Skeletal muscle cell (primary cell): ENCODE results near the gene PLD1.
"Not testable (repeated sequence)": the region's sequence is repeated elsewhere in the genome, so short reads cannot be mapped to it uniquely, and the experiment has no call there.

Experiments used
- DNase-seq: peaks from one replicate; pipeline ENCODE4 v3.0.0-alpha.2; 2010; ENCODE audit warnings: low read depth
- H3K4me3 ChIP-seq: 2 replicates; pipeline ENCODE4 v1.5.1; 2011; ENCODE audit warnings: low read depth, mild to moderate bottlenecking, control low read depth, low read length, moderate library complexity

The PLD1 gene

GRCh38 chr3:171822431-171823106, 12.3 kb upstream of the PLD1 start:
- DNase-seq = no peak
- H3K4me3 ChIP-seq = no peak overlapping the region

GRCh38 chr3:171821778-171822358, 11.6 kb upstream of the PLD1 start:
- no peak for DNase-seq
- H3K4me3 ChIP-seq = no peak overlapping the region

DNA sequence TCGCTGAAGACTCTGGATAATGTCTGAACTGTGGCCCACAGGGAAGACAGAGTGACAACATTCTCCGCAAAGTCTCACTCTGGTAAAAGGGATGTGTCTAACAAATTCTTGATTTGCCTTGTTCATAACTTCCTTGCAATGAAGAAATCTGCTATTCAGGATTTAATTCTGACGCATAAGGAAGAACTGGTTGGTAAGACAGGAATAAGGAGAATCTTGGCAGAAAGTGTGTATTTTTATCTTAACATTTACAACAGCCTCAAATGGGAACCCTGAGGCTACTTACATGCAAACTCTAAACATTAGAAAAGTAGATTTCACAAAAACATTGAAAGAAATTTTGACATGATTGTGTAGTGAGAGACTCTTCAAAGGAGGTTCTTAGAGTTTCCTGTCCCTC, 10.8 kb upstream of the PLD1 start:
- DNase-seq = no peak
- no peak overlapping the region for H3K4me3 ChIP-seq

GRCh38 chr3:171817074-171817800, 7.0 kb upstream of the PLD1 start:
- DNase-seq = no peak

GRCh38 chr3:171815973-171816595, 5.8 kb upstream of the PLD1 start:
- no peak overlapping the region for H3K4me3 ChIP-seq
- no peak for DNase-seq

More at GRCh38 chr3:171817074-171817800, 7.0 kb upstream of the PLD1 start:
- H3K4me3 ChIP-seq = no peak overlapping the region

DNA sequence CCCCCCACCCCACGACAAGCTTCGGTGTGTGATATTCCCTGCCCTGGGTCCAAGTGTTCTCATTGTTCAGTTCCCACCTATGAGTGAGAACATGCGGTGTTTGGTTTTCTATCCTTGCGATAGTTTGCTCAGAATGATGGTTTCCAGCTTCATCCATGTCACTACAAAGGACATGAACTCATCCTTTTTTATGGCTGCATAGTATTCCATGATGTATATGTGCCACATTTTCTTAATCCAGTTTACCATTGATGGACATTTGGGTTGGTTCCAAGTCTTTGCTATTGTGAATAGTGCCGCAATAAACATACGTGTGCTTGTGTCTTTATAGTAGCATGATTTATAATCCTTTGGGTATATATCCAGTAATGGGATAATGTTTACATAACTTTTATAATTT, 4.4 kb upstream of the PLD1 start:
- DNase-seq, H3K4me3 ChIP-seq: not testable (repeated sequence)

DNA sequence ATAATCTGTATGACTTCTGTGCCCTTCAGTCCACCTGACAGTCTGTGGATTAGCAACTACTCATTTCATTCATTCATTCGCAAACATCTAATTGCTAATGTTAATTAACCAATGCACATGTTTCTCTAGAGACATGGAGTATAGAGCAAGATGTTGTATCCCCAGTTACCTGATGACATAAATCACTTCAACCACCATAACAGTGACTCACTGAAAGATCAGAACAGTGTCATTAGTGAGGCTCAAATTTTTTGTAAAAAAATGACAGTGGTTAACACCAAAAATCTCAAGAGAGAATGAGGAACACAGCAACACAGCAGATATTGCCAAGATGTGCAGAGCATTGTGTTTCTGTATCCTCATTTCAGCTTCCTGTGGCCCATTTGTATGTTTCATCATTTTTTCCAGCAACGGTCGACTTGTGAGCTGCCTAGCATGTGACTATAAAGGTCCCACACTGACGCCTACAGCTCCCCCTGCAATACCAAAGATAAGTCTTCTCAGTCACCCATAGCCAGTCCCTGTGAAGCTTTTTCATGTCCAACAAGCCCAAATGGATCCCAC, 3.7 kb upstream of the PLD1 start:
- DNase-seq = no peak
- no peak overlapping the region for H3K4me3 ChIP-seq

DNA sequence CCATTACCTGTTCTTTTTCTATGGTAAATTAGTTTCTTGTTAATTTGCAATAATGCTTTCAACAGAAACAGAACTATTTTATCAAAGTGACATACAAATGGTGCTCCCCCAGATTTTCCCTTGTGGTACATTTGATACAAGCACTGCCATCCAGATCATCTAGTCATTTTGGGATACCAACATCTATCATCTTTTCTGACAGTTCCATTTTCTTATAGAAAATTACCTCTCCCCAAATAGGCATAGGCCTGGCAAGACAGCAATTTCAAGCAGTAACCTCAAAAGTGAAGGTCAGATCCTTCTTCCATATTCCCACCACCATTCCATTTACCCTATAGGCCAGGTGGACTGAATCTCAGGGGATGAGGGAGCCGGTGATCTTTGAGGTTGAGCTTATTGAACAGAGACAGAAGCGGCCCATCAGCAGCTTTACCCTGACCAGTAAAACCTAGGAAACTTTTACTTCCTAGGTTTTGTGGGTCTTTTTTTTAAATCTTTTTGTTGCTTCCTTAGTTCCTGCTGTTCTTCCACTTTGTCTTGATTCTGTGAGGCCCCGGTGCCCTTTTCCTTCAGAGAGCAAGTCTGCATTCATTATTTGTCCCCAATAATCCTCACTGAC, 3.1 kb upstream of the PLD1 start:
- H3K4me3 ChIP-seq = no peak overlapping the region
- DNase-seq = no peak

DNA sequence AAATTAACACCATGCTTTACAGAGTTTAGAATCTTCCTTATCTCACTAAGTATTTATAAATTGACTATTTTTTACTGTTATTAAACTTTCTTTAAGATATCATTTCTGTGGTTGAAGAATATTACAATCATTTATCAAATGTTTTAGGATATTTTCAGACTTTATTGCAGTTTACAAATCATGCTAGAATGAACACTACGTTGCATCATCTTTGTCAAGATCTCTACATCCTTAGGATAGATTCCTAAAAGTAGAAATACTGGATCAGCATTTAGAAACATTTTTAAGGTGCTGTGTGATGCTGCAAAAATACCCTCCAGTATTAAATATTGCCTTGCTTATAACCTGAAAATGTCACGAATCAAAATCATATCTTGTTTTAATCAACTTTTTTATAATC, 2.5 kb upstream of the PLD1 start:
- DNase-seq = no peak
- H3K4me3 ChIP-seq = no peak overlapping the region

GRCh38 chr3:171811913-171812335, 1.6 kb upstream of the PLD1 start:
- DNase-seq = no peak
- H3K4me3 ChIP-seq = no peak overlapping the region

- peak; percentile 99 for DNase-seq
- no peak overlapping the region for H3K4me3 ChIP-seq
These were observed 1.1 kb upstream of the PLD1 start for GRCh38 chr3:171811295-171811912.

DNA sequence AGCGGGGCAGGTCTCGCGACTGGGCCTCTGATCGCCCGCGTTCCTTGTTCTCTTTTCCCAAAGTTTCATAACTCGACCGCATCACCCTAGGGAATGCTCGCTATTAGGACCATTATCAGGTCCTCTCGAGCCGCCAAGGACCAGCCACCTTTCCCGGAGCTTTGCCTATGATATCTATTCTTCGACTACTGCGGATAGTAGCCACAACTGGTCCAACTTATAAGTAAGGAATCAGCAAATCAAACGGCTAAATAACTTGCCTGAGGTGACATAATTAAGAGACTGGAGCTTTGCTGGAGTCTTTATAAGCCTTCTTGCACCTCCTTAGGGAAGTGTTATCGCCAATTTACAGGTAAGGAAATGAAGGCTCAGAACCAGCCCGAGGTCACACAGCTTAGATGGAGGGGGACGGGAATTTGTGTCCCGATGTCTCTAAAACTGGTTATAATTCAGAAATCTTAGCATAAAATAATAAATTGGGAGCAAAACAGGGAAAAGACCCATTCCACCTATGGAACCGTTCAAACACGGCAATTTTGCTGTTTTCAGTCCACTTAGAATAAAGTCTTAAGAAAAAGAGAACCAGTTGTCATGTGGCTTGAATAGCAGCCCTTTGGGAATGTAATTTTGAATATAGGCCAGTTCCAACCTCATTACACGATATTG, 479 bp upstream of the PLD1 start:
- H3K4me3 ChIP-seq = peak overlapping the region; percentile 63
- no peak for DNase-seq

GRCh38 chr3:171809611-171809860, 747 bp downstream of the PLD1 start:
- DNase-seq = no peak
- H3K4me3 ChIP-seq = peak overlapping the region; percentile 63

DNA sequence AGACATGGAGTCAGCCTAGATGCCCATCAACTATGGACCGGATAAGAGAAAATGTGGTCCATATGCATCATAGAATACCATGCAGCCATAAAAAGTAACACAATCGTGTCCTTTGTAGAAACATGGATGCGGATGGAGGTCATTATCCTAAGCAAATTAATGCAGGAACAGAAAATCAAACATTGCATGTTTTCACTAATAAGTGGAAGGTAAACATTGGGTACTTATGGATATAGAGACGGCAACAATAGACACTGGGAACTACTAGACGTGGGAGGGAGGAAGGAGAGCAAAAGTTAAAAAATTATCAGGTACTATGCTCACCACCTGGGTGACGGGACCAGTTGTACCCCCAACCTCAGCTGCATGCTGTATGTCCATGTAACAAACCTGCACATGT, 2.5 kb downstream of the PLD1 start:
- no peak for DNase-seq
- H3K4me3 ChIP-seq = no peak overlapping the region

GRCh38 chr3:171807129-171807675, 3.1 kb downstream of the PLD1 start:
- no peak overlapping the region for H3K4me3 ChIP-seq
- DNase-seq = no peak

- DNase-seq = peak; percentile 80
- no peak overlapping the region for H3K4me3 ChIP-seq
These were observed 3.8 kb downstream of the PLD1 start for GRCh38 chr3:171806200-171807128.

DNA sequence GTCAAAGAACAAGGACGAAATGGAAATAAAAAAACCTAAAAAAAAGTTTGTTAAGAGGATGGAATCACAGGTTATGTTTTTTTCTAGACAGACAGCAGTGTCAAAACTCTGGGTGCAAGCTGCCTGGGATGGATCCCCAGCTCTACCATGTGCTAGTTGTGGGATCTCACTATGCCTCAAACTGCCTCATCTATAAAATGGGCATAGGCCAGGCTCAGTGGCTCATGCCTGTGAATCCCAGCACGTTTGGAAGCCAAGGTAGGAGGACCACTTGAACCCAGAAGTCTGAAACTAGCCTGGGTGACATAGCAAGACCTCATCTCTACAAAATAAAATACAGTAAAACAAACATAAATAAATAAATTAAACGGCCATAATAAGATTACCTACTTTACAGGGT, 4.6 kb downstream of the PLD1 start:
- DNase-seq = no peak
- no peak overlapping the region for H3K4me3 ChIP-seq
